CD14-positive monocyte (primary cell): Measurements from ENCODE around the gene DACT1. TPM values are rescaled to one million over a fixed set of nuclear protein-coding genes. Genes with fewer than 3 reads are reported as not detected.

Experiments used
- DNase-seq, 3 donors: peaks; one replicate each; pipeline ENCODE4 v3.0.0-alpha.2; 2011 to 2022
- H2AFZ ChIP-seq: 2 replicates; pipeline ENCODE4 v1.6.0; 2012; ENCODE audit warnings: mild to moderate bottlenecking, low read depth, low read length, inconsistent platforms; ENCODE audit not compliant: insufficient read depth, poor library complexity, severe bottlenecking
- H3K27ac ChIP-seq, 2 donors: 1 replicate in 1 of 2; 2 replicates in 1 of 2; pipeline ENCODE4 v1.5.1; 2012 to 2013; ENCODE audit warnings: low read length in 2 of 2, control low read depth in 1 of 2, inconsistent platforms in 1 of 2, low read depth in 1 of 2, mild to moderate bottlenecking in 1 of 2
- H3K27me3 ChIP-seq, 2 donors: one replicate each; pipeline versions ENCODE4 v1.6.0 to v1.6.1; 2011 to 2013; ENCODE audit warnings: low read length in 2 of 2; ENCODE audit not compliant: control insufficient read depth in 2 of 2, insufficient read depth in 2 of 2
- H3K36me3 ChIP-seq, 2 donors: replicated peaks in 1 of 2; 1 replicate in 1 of 2; 2 replicates in 1 of 2; pipeline versions ENCODE4 v1.5.1 to v1.6.1; 2012 to 2013; ENCODE audit warnings: low read length in 2 of 2, control low read depth in 1 of 2, inconsistent platforms in 1 of 2, mild to moderate bottlenecking in 1 of 2; ENCODE audit not compliant: insufficient read depth in 2 of 2, control insufficient read depth in 1 of 2
- H3K4me1 ChIP-seq, 2 donors: 1 replicate in 1 of 2; 2 replicates in 1 of 2; pipeline versions ENCODE4 v1.5.1 to v1.6.1; 2012 to 2013; ENCODE audit warnings: low read length in 2 of 2, control low read depth in 1 of 2, inconsistent platforms in 1 of 2, mild to moderate bottlenecking in 1 of 2, moderate library complexity in 1 of 2; ENCODE audit not compliant: insufficient read depth in 2 of 2, control insufficient read depth in 1 of 2
- H3K4me2 ChIP-seq: replicated peaks from 2 replicates; pipeline ENCODE3; 2012; ENCODE audit warnings: low read length, moderate library complexity, mild to moderate bottlenecking; ENCODE audit not compliant: poor library complexity, severe bottlenecking; ENCODE audit errors: extremely low read depth
- H3K4me3 ChIP-seq, 3 experiments: fragments of 200-600 bp in 1 of 3; sonication (generic) in 1 of 3; replicated peaks in 1 of 3; 1 replicate in 2 of 3; 2 replicates in 1 of 3; pipeline ENCODE4 v1.5.1; 2011 to 2013; ENCODE audit warnings: low read length in 3 of 3, mild to moderate bottlenecking in 3 of 3, control low read depth in 2 of 3, low read depth in 2 of 3, inconsistent platforms in 1 of 3, moderate library complexity in 1 of 3
- H3K79me2 ChIP-seq: 2 replicates; pipeline ENCODE4 v1.6.0; 2012; ENCODE audit warnings: mild to moderate bottlenecking, control low read depth, inconsistent platforms, low read length, moderate library complexity; ENCODE audit not compliant: insufficient read depth
- H3K9ac ChIP-seq: 2 replicates; pipeline ENCODE4 v1.6.0; 2017; ENCODE audit warnings: low read length, mild to moderate bottlenecking; ENCODE audit not compliant: insufficient read depth, poor library complexity, severe bottlenecking
- H3K9me3 ChIP-seq, 2 donors: replicated peaks in 1 of 2; 1 replicate in 1 of 2; 2 replicates in 1 of 2; pipeline versions ENCODE4 v1.5.1 to v1.6.1; 2012 to 2013; ENCODE audit warnings: low read length in 2 of 2, control low read depth in 1 of 2; ENCODE audit not compliant: control insufficient read depth in 1 of 2, insufficient read depth in 1 of 2
- H4K20me1 ChIP-seq: 2 replicates; pipeline ENCODE4 v1.6.0; 2012; ENCODE audit warnings: mild to moderate bottlenecking, low read length, control low read depth, moderate library complexity; ENCODE audit not compliant: insufficient read depth
- H3K27ac Mint-ChIP-seq, 7 donors: one replicate each; pipeline ENCODE4 v1.8.0; 2020; ENCODE audit warnings: mild to moderate bottlenecking in 7 of 7, mixed read lengths in 7 of 7, moderate library complexity in 6 of 7, inconsistent platforms in 2 of 7
- H3K27me3 Mint-ChIP-seq, 3 donors: one replicate each; pipeline ENCODE4 v1.8.0; 2021 to 2022; ENCODE audit warnings: low read depth in 3 of 3, mild to moderate bottlenecking in 3 of 3, mixed read lengths in 3 of 3, moderate library complexity in 3 of 3, inconsistent platforms in 1 of 3
- H3K36me3 Mint-ChIP-seq, 2 donors: one replicate each; pipeline ENCODE4 v1.8.0; 2020; ENCODE audit warnings: mixed read lengths in 2 of 2, inconsistent platforms in 1 of 2, mild to moderate bottlenecking in 1 of 2
- H3K4me1 Mint-ChIP-seq: one replicate; pipeline ENCODE4 v1.8.0; 2020; ENCODE audit warnings: mild to moderate bottlenecking, mixed read lengths
- H3K4me3 Mint-ChIP-seq, 2 donors: one replicate each; pipeline ENCODE4 v1.8.0; 2020; ENCODE audit warnings: mild to moderate bottlenecking in 2 of 2, mixed read lengths in 2 of 2, moderate library complexity in 1 of 2
- H3K9me3 Mint-ChIP-seq, 7 donors: one replicate each; pipeline ENCODE4 v1.8.0; 2020 to 2022; ENCODE audit warnings: mixed read lengths in 7 of 7, mild to moderate bottlenecking in 6 of 7, moderate library complexity in 6 of 7, inconsistent platforms in 2 of 7
- CTCF ChIP-seq: fragments of 200-600 bp; IDR thresholded peaks from one replicate; pipeline ENCODE4 v1.8.0; 2022; ENCODE audit warnings: antibody characterized with exemption, mild to moderate bottlenecking
- WGBS: methylation state at CpG from one replicate; pipeline ENCODE4 v1.1.5; 2013; ENCODE audit warnings: missing lambda C conversion rate; ENCODE audit not compliant: insufficient coverage; 5-methylcytosine and 5-hydroxymethylcytosine counted together
- intact Hi-C, 2 donors: fragments of 100-400 bp; cut with micrococcal nuclease; formaldehyde crosslinking; loops; one replicate each; pipeline versions ENCODE4 v1.15.0 to v1.15.1; 2023
- polyA plus RNA-seq, 3 donors: library from polyadenylated mRNA; depleted of rRNA in 1 of 3; unstranded in 2 of 3; stranded (reverse) in 1 of 3; fragments of 300-500 nt in 2 of 3; fragments of >200 nt in 1 of 3; fragmentation: Illumina TruSeq in 2 of 3; gene quantifications; 1 replicate in 2 of 3; 2 replicates in 1 of 3; pipeline ENCODE4 v1.2.3, GENCODE V29; 2012 to 2021

The DACT1 gene
- polyA plus RNA-seq, 3 donors, result 0.09 TPM; not detected in 2

GRCh38 chr14:58677517-58677916 is 39.8 kb downstream of the DACT1 start:
- no peak overlapping the region for H2AFZ ChIP-seq
- Mint-ChIP-seq H3K36me3 (no peaks in the 10 kb centered on the region), H3K27me3 (no peaks in the 10 kb centered on the region), H3K4me1 (no peaks in the 10 kb centered on the region), H3K27ac (no peak overlapping the region), H3K9me3 (no peaks in the 10 kb centered on the region), H3K4me3 (no peak overlapping the region)
- H3K4me2 ChIP-seq, result no peak overlapping the region
- 96% methylated on average over 3 of the region's 4 CpGs for WGBS
- no peak for DNase-seq
- H3K27ac ChIP-seq, result no peak overlapping the region
- intact Hi-C loops, result no loop called here
- no peak for TF ChIP-seq CTCF
- no peaks in the 10 kb centered on the region for H3K9me3 ChIP-seq
- no peaks in the 10 kb centered on the region for H4K20me1 ChIP-seq
- H3K9ac ChIP-seq, result no peak overlapping the region
- no peaks in the 10 kb centered on the region for H3K27me3 ChIP-seq
- no peak overlapping the region for H3K4me3 ChIP-seq
- no peaks in the 10 kb centered on the region for H3K79me2 ChIP-seq
- no peaks in the 10 kb centered on the region for H3K36me3 ChIP-seq
- H3K4me1 ChIP-seq, result no peaks in the 10 kb centered on the region

GRCh38 chr14:58677996-58678395 is 40.2 kb downstream of the DACT1 start:
- H3K27ac Mint-ChIP-seq, result no peak overlapping the region
- Histone ChIP-seq H2AFZ (no peak overlapping the region), H3K9ac (no peak overlapping the region), H3K4me2 (no peak overlapping the region), H3K4me3 (no peak overlapping the region), H3K79me2 (no peaks in the 10 kb centered on the region), H3K9me3 (no peaks in the 10 kb centered on the region), H4K20me1 (no peaks in the 10 kb centered on the region), H3K36me3 (no peaks in the 10 kb centered on the region), H3K27ac (no peak overlapping the region), H3K4me1 (no peaks in the 10 kb centered on the region), H3K27me3 (no peaks in the 10 kb centered on the region)
- intact Hi-C loops, result no loop called here
- no peak overlapping the region for H3K4me3 Mint-ChIP-seq
- no peaks in the 10 kb centered on the region for H3K4me1 Mint-ChIP-seq
- H3K9me3 Mint-ChIP-seq, result no peaks in the 10 kb centered on the region
- no peaks in the 10 kb centered on the region for H3K36me3 Mint-ChIP-seq
- no peaks in the 10 kb centered on the region for H3K27me3 Mint-ChIP-seq
- no peak for DNase-seq
- TF ChIP-seq CTCF, result no peak
- no CpG with 5 or more reads among the region's 1 CpG for WGBS
